HG02763 (cell line): ENCODE measurements around the gene BET1L.

Source experiments
- ATAC-seq: cut with Tn5 transposase; IDR thresholded peaks from one replicate; pipeline ENCODE4 v1.9.1; 2021; ENCODE audit warnings: mild to moderate bottlenecking, moderate library complexity; ENCODE audit not compliant: unreplicated experiment

The BET1L gene

GRCh38 chr11:210803-211180 lies 3.6 kb upstream of the BET1L start:
- ATAC-seq: no peak

- ATAC-seq: no peak
Measured at GRCh38 chr11:210122-210802, 3.1 kb upstream of the BET1L start.

DNA sequence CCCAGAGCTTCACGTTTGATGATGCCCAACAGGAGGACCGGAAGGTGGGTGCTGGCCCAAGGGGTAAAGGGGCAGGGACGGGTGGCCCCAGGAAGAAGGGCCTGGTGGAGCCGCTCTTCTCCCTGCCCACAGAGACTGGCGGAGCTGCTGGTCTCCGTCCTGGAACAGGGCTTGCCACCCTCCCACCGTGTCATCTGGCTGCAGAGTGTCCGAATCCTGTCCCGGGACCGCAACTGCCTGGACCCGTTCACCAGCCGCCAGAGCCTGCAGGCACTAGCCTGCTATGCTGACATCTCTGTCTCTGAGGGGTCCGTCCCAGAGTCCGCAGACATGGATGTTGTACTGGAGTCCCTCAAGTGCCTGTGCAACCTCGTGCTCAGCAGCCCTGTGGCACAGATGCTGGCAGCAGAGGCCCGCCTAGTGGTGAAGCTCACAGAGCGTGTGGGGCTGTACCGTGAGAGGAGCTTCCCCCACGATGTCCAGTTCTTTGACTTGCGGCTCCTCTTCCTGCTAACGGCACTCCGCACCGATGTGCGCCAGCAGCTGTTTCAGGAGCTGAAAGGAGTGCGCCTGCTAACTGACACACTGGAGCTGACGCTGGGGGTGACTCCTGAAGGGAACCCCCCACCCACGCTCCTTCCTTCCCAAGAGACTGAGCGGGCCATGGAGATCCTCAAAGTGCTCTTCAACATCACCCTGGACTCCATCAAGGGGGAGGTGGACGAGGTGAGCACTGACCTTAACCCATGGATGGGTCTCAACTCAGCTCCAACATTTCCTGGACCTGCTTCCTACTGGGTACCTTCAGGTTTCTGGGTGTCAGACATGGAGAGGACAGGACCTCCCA lies 2.3 kb upstream of the BET1L start:
- no peak for ATAC-seq

DNA sequence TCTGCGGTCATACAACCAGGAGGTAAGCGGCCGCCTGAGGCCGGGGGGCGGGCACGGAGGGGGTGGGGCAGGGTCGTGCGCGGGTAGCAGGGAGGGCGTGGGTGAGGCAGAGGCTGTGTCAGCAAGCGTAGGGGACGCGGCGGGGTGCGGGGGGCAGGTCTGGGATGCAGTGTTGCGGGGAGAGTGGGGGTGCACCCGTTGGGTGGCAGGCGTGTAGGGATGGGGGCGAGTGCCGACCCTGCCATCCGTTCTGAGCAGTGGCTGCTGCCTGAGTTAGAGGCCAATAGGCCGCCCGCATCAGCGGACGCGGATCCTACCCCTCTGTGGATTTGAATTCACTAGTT lies 1.7 kb upstream of the BET1L start:
- no peak for ATAC-seq

DNA sequence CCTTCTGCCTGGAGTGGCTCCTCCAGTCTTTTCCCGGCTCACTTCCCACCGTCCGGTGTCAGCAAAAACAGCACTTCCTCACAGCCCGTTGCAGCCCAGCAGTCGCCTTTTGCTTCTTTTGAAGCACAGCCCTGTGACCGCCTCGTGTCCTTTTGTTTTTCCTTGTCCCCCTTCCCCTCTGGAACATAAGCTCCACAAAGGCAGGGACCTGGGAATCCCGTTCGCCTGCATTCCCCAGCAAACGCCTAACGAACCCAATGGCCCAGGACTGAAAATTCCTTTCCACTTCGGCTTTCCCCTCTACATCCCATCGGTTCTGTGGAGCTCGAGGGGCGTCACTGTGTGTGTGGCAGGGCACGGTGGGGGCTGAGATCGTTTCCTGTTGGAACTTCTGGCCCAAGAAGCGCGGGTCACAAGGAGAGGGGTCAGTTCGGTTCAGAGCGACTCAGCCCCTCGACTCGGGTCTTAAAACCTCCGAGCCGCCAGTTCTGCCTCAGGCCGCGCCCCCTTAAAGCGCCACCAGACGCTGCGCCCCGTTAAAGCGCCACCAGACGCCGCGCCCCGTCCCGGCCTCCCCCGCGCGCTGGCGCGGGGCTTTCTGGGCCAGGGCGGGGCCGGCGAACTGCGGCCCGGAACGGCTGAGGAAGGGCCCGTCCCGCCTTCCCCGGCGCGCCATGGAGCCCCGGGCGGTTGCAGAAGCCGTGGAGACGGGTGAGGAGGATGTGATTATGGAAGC lies 1.1 kb upstream of the BET1L start:
- ATAC-seq: peak; percentile 33

- ATAC-seq: no peak
Measured at GRCh38 chr11:207863-208180, 623 bp upstream of the BET1L start.

DNA sequence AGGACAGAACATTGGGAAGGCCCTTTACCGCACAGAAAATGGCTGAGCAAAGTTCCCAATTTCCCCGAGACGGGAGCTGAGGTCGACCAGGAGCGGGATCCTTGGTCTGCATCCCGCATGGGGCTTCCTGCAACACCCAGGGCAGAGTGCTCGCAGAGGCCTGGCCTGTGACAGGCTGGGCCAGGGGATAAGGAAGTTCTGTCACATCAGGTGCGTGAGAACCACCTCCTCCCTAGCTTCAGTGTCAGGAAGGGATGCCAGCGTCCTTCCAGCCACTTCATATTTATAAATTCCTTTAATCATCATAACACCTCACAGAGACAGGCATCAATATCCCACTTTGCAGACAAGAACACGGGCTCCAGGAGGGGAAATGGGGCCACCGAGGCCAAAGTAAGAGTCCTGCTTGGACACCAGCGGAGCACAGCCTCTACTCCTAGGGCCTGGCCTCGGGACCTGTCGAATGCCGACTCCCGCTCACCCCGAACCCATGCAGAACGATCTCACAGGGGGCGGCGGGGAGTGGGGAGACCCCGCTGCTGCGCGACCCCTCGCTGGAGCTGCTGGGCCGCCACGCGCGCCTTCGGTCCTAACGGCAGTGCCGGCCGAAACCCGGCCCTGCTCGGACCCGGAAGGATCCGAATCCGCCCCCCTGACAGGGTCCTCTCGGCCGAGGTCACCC lies 532 bp downstream of the BET1L start:
- ATAC-seq: peak; percentile 3

- no peak for ATAC-seq
Measured at GRCh38 chr11:206002-206384, 1.2 kb downstream of the BET1L start.

DNA sequence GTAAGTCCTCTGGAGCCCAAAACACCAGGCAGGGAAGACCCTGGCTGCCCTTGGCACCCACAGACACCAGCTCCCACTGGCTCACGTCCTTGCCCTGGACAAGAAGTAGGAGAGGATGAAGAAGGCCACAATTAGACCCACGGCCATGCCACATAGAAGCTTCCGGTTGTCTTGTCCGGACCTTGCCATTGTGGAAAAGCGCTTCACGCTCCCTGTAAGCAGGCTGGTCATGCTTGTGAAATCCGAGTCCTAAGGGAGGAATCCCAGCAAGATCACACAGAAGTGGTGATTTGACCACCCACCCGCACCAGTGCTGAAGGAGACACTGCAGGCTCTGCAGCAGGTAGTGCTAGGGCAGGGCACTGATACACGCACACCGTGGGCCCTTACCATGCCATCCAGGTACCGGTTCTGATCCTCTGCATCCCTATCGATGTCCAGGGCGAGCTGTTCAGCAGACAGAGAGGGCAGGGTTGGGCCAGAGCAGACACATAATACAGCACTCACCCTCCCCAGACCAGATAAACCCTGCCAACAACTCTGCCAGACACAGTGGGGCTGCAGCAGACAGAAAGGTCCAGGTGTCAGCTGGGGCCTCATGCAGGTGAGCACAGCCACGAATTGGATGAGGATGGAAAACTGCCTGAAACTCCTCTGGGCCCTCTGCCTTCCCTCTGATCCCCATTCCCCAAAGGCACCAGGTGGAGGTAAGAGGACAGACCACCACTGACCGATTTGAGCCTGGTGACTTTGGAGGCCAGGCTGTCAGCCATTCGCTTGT lies 1.8 kb downstream of the BET1L start:
- no peak for ATAC-seq

DNA sequence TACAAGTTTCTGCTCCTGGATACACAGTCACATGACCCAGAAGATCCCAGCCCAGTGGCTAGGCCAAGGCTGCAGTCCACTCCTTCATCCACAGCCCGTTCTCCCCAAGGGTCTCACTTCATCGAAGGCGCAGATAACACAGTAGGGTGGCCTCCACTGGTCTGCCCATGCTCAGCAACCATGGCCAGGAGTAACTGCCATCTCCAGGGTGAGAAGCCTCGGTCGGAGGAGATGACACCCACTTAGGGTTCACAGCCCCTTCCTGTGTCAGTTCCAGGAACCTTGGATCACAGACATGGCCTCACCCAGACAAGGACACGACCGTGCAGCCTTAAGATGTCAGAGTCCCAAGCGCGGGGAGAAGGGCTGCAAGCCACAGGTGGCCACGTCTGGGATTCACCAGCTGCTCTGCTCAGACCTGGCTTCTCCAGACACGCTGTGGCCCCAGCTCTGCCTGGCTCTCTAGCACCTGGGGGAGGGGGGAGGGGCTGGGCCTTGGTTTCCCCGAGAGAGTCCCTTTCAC lies 2.6 kb downstream of the BET1L start:
- ATAC-seq: no peak

GRCh38 chr11:203945-204586 lies 3.1 kb downstream of the BET1L start:
- no peak for ATAC-seq

- ATAC-seq: no peak
Measured at GRCh38 chr11:203056-203944, 3.9 kb downstream of the BET1L start.

DNA sequence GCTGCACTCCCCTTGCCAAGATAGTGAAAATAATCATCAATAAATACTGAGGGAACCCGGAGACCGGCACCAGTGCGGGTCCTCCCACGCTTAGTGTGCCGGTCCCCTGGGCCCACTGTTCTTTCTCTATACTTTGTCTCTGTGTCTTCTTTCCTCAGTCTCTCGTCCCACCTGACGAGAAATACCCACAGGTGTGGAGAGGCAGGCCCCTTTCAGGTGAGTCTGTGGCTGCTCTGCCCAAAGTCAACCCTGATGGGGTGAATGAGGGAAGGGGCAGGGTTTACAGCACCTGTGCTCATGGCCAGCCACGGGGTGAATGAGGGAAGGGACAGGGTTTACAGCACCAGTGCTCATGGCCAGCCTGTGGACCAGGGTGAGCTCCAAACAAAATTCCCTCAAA lies 4.7 kb downstream of the BET1L start:
- no peak for ATAC-seq

DNA sequence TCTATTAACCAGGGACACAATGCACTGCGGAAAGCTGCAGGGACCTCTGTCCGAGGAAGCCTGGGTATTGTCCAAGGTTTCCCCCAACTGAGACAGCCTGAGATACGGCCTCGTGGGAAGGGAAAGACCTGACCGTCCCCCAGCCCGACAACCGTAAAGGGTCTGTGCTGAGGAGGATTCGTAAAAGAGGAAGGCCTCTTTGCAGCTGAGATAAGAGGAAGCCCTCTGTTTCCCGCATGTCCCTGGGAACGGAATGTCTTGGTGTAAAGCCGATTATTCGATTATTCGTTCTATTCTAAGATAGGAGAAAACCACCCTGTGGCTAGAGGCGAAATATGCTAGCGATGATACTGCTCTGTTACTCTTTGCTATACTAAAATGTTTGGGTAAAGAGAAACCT lies 5.2 kb downstream of the BET1L start:
- no peak for ATAC-seq

GRCh38 chr11:200224-201003 lies 6.8 kb downstream of the BET1L start:
- no peak for ATAC-seq

DNA sequence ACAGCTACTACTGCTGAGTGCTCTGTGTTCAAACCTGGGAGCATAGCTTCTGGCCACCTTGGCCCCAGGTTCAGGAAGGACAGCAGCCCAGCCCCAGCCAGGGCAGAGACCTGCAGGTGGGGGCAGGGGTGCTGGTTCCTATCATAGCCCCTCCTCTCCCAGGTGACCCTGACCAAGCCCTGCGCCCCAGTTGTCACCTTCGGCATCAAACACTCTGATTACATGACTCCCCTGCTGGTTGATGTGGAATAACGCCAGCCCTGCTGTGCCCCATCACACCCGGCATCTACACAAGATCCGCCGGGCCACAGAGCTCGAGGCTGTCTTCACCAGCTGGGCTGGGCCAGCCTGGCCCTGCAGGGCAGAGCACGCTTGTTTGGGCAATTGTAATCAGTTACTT lies 7.4 kb downstream of the BET1L start:
- no peak for ATAC-seq

DNA sequence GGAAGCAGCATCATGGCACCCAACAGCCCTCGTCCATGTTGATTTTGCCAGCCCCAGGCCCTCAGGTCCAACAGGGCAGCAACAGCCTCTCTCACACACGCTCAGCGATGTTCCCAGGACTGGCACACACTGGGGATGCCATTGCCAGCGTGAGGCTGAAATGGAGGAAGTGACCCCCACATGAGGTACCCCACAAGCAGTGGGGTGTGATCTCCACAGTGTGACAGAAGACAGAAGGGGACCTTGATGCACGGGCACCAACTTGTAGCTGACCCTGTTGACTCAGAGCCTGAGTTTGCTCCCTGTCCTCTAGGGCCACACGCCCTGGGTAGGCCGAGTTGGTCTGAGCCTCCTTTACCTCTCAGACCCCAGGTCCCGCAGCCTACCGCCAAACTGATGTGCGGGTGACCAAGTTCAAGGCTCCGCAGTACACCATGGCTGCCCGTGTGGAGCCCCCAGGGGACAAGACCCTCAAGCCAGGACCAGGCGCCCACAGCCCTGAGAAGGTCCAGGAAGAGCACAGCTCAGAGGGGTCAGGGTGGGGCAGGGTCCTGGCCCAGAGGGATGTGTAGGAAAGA lies 8.1 kb downstream of the BET1L start:
- ATAC-seq: no peak

DNA sequence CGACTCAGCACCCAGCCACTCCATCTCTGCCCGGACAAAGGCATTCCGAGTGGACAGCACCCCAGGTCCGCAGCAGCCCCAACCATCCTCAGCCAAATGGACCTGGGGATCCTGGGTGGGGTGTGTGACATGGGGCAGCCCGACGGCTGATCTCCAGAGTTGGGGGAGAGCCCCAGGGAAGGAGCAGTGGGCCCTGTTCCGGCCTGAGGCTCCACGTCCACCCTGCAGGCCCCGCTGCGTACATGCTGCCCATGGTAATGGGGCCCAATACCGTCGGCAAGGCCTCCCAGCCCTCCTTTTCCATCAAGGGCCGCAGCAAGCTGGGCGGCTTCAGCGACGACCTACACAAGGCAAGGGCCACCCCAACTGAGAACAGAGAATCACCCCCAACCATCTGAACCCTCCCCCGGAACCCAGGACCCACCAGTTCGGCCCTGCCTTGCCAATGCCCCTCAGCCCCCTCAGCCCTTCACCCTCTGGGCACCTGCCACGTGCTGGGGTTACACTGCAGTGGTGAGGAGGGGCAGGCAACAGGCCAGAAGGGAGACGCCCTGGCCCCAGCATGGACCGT lies 8.9 kb downstream of the BET1L start:
- no peak for ATAC-seq
